Measurements from ENCODE around the gene EVI2B. TPM values are rescaled to one million over a fixed set of nuclear protein-coding genes. Genes with fewer than 3 reads are reported as not detected.
"Not testable (repeated sequence)": the region's sequence is repeated elsewhere in the genome, so short reads cannot be mapped to it uniquely, and the experiment has no call there.

Gene EVI2B
- total RNA-seq, 6 experiments from 2014 or later = 1.5 to 9.4 (median 4.9) TPM

- no peak overlapping the region for H3K27ac ChIP-seq
- H3K4me3 ChIP-seq = no peak overlapping the region
- H3K36me3 ChIP-seq = peaks cover 0 to 23% (median 3%) of the 10 kb centered on the region in 4 donors
- no peak for TF ChIP-seq POLR2A (IDR thresholded peaks at IDR 0.05)
- no peak for TF ChIP-seq CTCF (IDR thresholded peaks at IDR 0.05)
- ATAC-seq (no peak), DNase-seq (no peak)
- no peaks in the 10 kb centered on the region for H3K4me1 ChIP-seq
- H3K9me3 ChIP-seq = no peaks in the 10 kb centered on the region
- H3K27me3 ChIP-seq = no peaks in the 10 kb centered on the region
- intact Hi-C loops (cut with DNase I) = no loop called here
Observed at GRCh38 chr17:31349454-31349853, 35.6 kb upstream of the EVI2B start.

GRCh38 chr17:31345191-31345747 is 31.4 kb upstream of the EVI2B start:
- peaks cover 0 to 15% (median 1%) of the 10 kb centered on the region in 4 donors for H3K36me3 ChIP-seq
- peak in 2 of 4 donors; percentile 17 to 46 for ATAC-seq
- intact Hi-C loops (cut with DNase I); H3K27me3 ChIP-seq; H3K4me1 ChIP-seq; H3K4me3 ChIP-seq; H3K9me3 ChIP-seq; H3K27ac ChIP-seq; DNase-seq: not testable (repeated sequence)
- 100% methylated on average over 6 of the region's 34 CpGs for WGBS (ENCODE audit: insufficient coverage, low coverage, low lambda C conversion rate, missing lambda C conversion rate)

GRCh38 chr17:31339906-31340661 is 26.2 kb upstream of the EVI2B start:
- no peak overlapping the region for H3K27ac ChIP-seq
- DNase-seq (no peak), ATAC-seq (no peak)
- TF ChIP-seq POLR2A (IDR thresholded peaks at IDR 0.05) (no peak), CTCF (IDR thresholded peaks at IDR 0.05) (no peak)
- WGBS (ENCODE audit: insufficient coverage, low coverage, low lambda C conversion rate, missing lambda C conversion rate) = 84% methylated on average over 6 of the region's 6 CpGs
- H3K4me1 ChIP-seq = no peaks in the 10 kb centered on the region
- no peak overlapping the region for H3K4me3 ChIP-seq
- H3K27me3 ChIP-seq = no peaks in the 10 kb centered on the region
- intact Hi-C loops (cut with DNase I) = no loop called here
- H3K9me3 ChIP-seq = no peaks in the 10 kb centered on the region
- H3K36me3 ChIP-seq = peaks cover 0 to 23% (median 3%) of the 10 kb centered on the region in 4 donors

GRCh38 chr17:31329221-31329620 is 15.4 kb upstream of the EVI2B start:
- no peak for TF ChIP-seq POLR2A (IDR thresholded peaks at IDR 0.05)
- no peaks in the 10 kb centered on the region for H3K27me3 ChIP-seq
- no peak overlapping the region for H3K4me3 ChIP-seq
- DNase-seq = no peak
- H3K9me3 ChIP-seq = no peaks in the 10 kb centered on the region
- no peak overlapping the region for H3K27ac ChIP-seq
- intact Hi-C loops (cut with DNase I) = no loop called here
- peaks cover 0 to 4% (median 0%) of the 10 kb centered on the region in 4 donors for H3K36me3 ChIP-seq
- no peak for ATAC-seq
- no peaks in the 10 kb centered on the region for H3K4me1 ChIP-seq

GRCh38 chr17:31328160-31328535 is 14.3 kb upstream of the EVI2B start:
- Histone ChIP-seq H3K36me3 (peaks cover 0 to 4% (median 0%) of the 10 kb centered on the region in 4 donors), H3K27me3 (no peaks in the 10 kb centered on the region), H3K9me3 (no peaks in the 10 kb centered on the region), H3K27ac (no peak overlapping the region), H3K4me3 (no peak overlapping the region), H3K4me1 (no peaks in the 10 kb centered on the region)
- intact Hi-C loops (cut with DNase I) = no loop called here
- no peak for ATAC-seq
- no peak for DNase-seq
- TF ChIP-seq POLR2A (IDR thresholded peaks at IDR 0.05) = no peak
- TF ChIP-seq CTCF (IDR thresholded peaks at IDR 0.05) = no peak
